WTC11 (cell line): ENCODE data around the gene BRSK2.

Source experiments
- ZNF232 ChIP-seq: sonication (generic); formaldehyde crosslinking; IDR thresholded peaks from 2 replicates; pipeline ENCODE4 v1.8.0; 2022; ENCODE audit warnings: mild to moderate bottlenecking, missing genetic modification reagents
- ZSCAN18 ChIP-seq: fragments of 250-450 bp; sonication (Bioruptor Pico); IDR thresholded peaks from 2 replicates; pipeline ENCODE4 v2.1.2; 2022; ENCODE audit warnings: mild to moderate bottlenecking, moderate library complexity

- no peak for TF ChIP-seq ZNF232 (CRISPR knock-in tag)
- no peak for TF ChIP-seq ZSCAN18
Observed at GRCh38 chr11:1457856-1458255, 68.1 kb downstream of the BRSK2 start.
